IMR-90 (cell line): ENCODE results near the gene DEF6. TPM values are rescaled to one million over a fixed set of nuclear protein-coding genes. Genes with fewer than 3 reads are reported as not detected.

Source experiments
- ATAC-seq: fragments of 200-7000 bp; cut with Tn5 transposase; 2 replicates; pipeline ENCODE4 v1.9.1; 2020; ENCODE audit warnings: low read depth, mild to moderate bottlenecking, moderate library complexity
- BruUV-seq: library from RNA; stranded (reverse); fragments of 400-500 nt; replicated peaks from 2 replicates; lab custom pipeline; 2021; lab: Mats Ljungman, UMichigan
- CTCF ChIA-PET: fragments of 300-600 bp; formaldehyde crosslinking; extraction: SDS; loops from one replicate; lab custom pipeline; 2021; ENCODE audit warnings: antibody characterized with exemption; lab: Yijun Ruan, JAX
- POLR2A ChIA-PET: fragments of 300-600 bp; sonication (Branson Sonifier 250); formaldehyde crosslinking; loops from one replicate; lab custom pipeline; 2022; ENCODE audit warnings: antibody characterized with exemption; ENCODE audit not compliant: unreplicated experiment; lab: Charles Lee
- DNase-seq: peaks from one replicate; pipeline ENCODE4 v3.0.0; 2013
- H2AFZ ChIP-seq: replicated peaks from 2 replicates; pipeline ENCODE3; 2013; ENCODE audit warnings: low read length, mild to moderate bottlenecking; ENCODE audit not compliant: poor library complexity
- H2AK5ac ChIP-seq: 2 replicates; pipeline ENCODE4 v1.6.1; 2013; ENCODE audit warnings: low read depth, low read length, inconsistent platforms
- H2AK9ac ChIP-seq: replicated peaks from 2 replicates; pipeline ENCODE3; 2013; ENCODE audit warnings: mild to moderate bottlenecking, low read depth, low read length, moderate library complexity; ENCODE audit not compliant: poor library complexity
- H2BK120ac ChIP-seq: 2 replicates; pipeline ENCODE4 v1.6.1; 2013; ENCODE audit warnings: low read depth, low read length, inconsistent platforms
- H2BK15ac ChIP-seq: 3 replicates; pipeline ENCODE4 v1.6.1; 2013; ENCODE audit warnings: low read depth, low read length, inconsistent platforms
- H2BK20ac ChIP-seq: 2 replicates; pipeline ENCODE4 v1.6.1; 2013; ENCODE audit warnings: low read depth, mild to moderate bottlenecking, inconsistent platforms, low read length, moderate library complexity
- H2BK5ac ChIP-seq: 2 replicates; pipeline ENCODE4 v1.6.1; 2013; ENCODE audit warnings: mild to moderate bottlenecking, low read depth, low read length, inconsistent platforms; ENCODE audit not compliant: poor library complexity, severe bottlenecking
- H3K14ac ChIP-seq: replicated peaks from 2 replicates; pipeline ENCODE4 v1.6.1; 2013; ENCODE audit warnings: low read depth, low read length, inconsistent platforms
- H3K18ac ChIP-seq: 2 replicates; pipeline ENCODE4 v1.6.1; 2013; ENCODE audit warnings: low read depth, low read length, control low read depth
- H3K23ac ChIP-seq: 2 replicates; pipeline ENCODE4 v1.6.1; 2013; ENCODE audit warnings: low read depth, low read length, inconsistent platforms
- H3K27ac ChIP-seq: 2 replicates; pipeline ENCODE4 v1.5.1; 2013; ENCODE audit warnings: mild to moderate bottlenecking, control low read depth, low read length; ENCODE audit not compliant: insufficient read depth
- H3K27me3 ChIP-seq: 2 replicates; pipeline ENCODE4 v1.6.1; 2013; ENCODE audit warnings: low read length; ENCODE audit not compliant: control insufficient read depth, insufficient read depth
- H3K36me3 ChIP-seq: 2 replicates; pipeline ENCODE4 v1.6.1; 2013; ENCODE audit warnings: low read length, mixed read lengths; ENCODE audit not compliant: control insufficient read depth, insufficient read depth
- H3K4ac ChIP-seq: 2 replicates; pipeline ENCODE4 v1.6.1; 2013; ENCODE audit warnings: low read depth, low read length, inconsistent platforms
- H3K4me1 ChIP-seq: 2 replicates; pipeline ENCODE4 v1.6.1; 2013; ENCODE audit warnings: low read length, mixed read lengths; ENCODE audit not compliant: control insufficient read depth, insufficient read depth
- H3K4me2 ChIP-seq: 2 replicates; pipeline ENCODE4 v1.6.1; 2013; ENCODE audit warnings: low read depth, mild to moderate bottlenecking, control low read depth, low read length, moderate library complexity
- H3K4me3 ChIP-seq: 2 replicates; pipeline ENCODE4 v1.5.1; 2013; ENCODE audit warnings: low read depth, mild to moderate bottlenecking, control low read depth, low read length, moderate library complexity; ENCODE audit not compliant: insufficient read depth
- H3K56ac ChIP-seq: 2 replicates; pipeline ENCODE4 v1.6.1; 2013; ENCODE audit warnings: low read length, inconsistent platforms; ENCODE audit not compliant: insufficient read depth; ENCODE audit errors: extremely low read depth
- H3K79me1 ChIP-seq, 2 experiments: 2 replicates each; pipeline ENCODE4 v1.6.1; 2013; ENCODE audit warnings: low read length in 2 of 2, inconsistent platforms in 1 of 2, low read depth in 1 of 2
- H3K9ac ChIP-seq: 2 replicates; pipeline ENCODE4 v1.6.1; 2013; ENCODE audit warnings: low read depth, low read length, control low read depth
- H3K9me1 ChIP-seq: 2 replicates; pipeline ENCODE4 v1.6.1; 2013; ENCODE audit warnings: low read length, inconsistent platforms; ENCODE audit not compliant: insufficient read depth
- H3K9me3 ChIP-seq: 2 replicates; pipeline ENCODE4 v1.6.1; 2013; ENCODE audit warnings: low read length; ENCODE audit not compliant: control insufficient read depth, insufficient read depth
- H4K20me1 ChIP-seq: 2 replicates; pipeline ENCODE4 v1.6.1; 2013; ENCODE audit warnings: low read length, inconsistent platforms; ENCODE audit not compliant: insufficient read depth
- H4K5ac ChIP-seq: 2 replicates; pipeline ENCODE4 v1.6.1; 2013; ENCODE audit warnings: mild to moderate bottlenecking, low read depth, low read length, control low read depth
- H4K8ac ChIP-seq, 2 experiments: 2 replicates each; pipeline ENCODE4 v1.6.1; 2013; ENCODE audit warnings: low read depth in 2 of 2, low read length in 2 of 2, control low read depth in 1 of 2, inconsistent platforms in 1 of 2
- H4K91ac ChIP-seq: 2 replicates; pipeline ENCODE4 v1.6.1; 2013; ENCODE audit warnings: low read depth, low read length, inconsistent platforms; ENCODE audit not compliant: insufficient read depth
- BHLHE40 ChIP-seq: fragments of 150-350 bp; IDR thresholded peaks from 2 replicates; pipeline ENCODE4 v1.6.1; 2016; ENCODE audit warnings: mild to moderate bottlenecking, low read depth, low read length
- CHD1 ChIP-seq: IDR thresholded peaks from 2 replicates; pipeline ENCODE4 v1.6.1; 2012; ENCODE audit warnings: low read depth, low read length, improper control_type of control experiment
- CTCF ChIP-seq: conservative IDR thresholded peaks from 2 replicates; pipeline ENCODE4 v1.5.1; 2012; ENCODE audit warnings: mild to moderate bottlenecking, low read depth, low read length, improper control_type of control experiment
- ELK1 ChIP-seq: fragments of 150-350 bp; IDR thresholded peaks from 2 replicates; pipeline ENCODE4 v1.6.1; 2016; ENCODE audit warnings: low read depth, mild to moderate bottlenecking, low read length, moderate library complexity, borderline replicate concordance
- POLR2A ChIP-seq: IDR thresholded peaks from 2 replicates; pipeline ENCODE4 v1.6.1; 2012; ENCODE audit warnings: mild to moderate bottlenecking, low read depth, low read length
- RAD21 ChIP-seq: IDR thresholded peaks from 2 replicates; pipeline ENCODE4 v1.6.1; 2012; ENCODE audit warnings: low read length, improper control_type of control experiment
- RFX5 ChIP-seq: IDR thresholded peaks from 2 replicates; pipeline ENCODE4 v1.8.0; 2012; ENCODE audit warnings: low read depth, mild to moderate bottlenecking, low read length, moderate library complexity
- SMC3 ChIP-seq: fragments of 150-350 bp; IDR thresholded peaks from 2 replicates; pipeline ENCODE4 v1.6.1; 2016; ENCODE audit warnings: low read depth, mild to moderate bottlenecking, antibody characterized with exemption, low read length, moderate library complexity
- USF2 ChIP-seq: fragments of 150-350 bp; IDR thresholded peaks from 2 replicates; pipeline ENCODE4 v1.6.1; 2017; ENCODE audit warnings: mild to moderate bottlenecking, antibody characterized with exemption, low read length, low read depth
- WGBS, 2 experiments: methylation state at CpG; one replicate each; pipeline versions ENCODE4 v1.1.5 to v1.1.7; 2013; ENCODE audit warnings: missing lambda C conversion rate in 2 of 2; ENCODE audit not compliant: insufficient read length in 1 of 2; ENCODE audit errors: extremely low coverage in 2 of 2; 5-methylcytosine and 5-hydroxymethylcytosine counted together
- dilution Hi-C: fragments of 300-500 bp; cut with HindIII; formaldehyde crosslinking; loops from one replicate; pipeline ENCODE4 v1.14.3; 2018; ENCODE audit warnings: low sequenced_read_pairs; ENCODE audit not compliant: unreplicated experiment
- in situ Hi-C: fragments of 300-500 bp; cut with MboI; formaldehyde crosslinking; loops from 3 replicates; pipeline ENCODE4 v1.14.3; 2019; ENCODE audit warnings: low sequenced_read_pairs, inconsistent platforms, mixed read lengths
- intact Hi-C: fragments of 100-400 bp; cut with micrococcal nuclease; formaldehyde crosslinking; loops from 2 replicates; pipeline ENCODE4 v1.10.0; 2022
- polyA plus RNA-seq, 3 experiments: library from polyadenylated mRNA; depleted of rRNA; stranded (reverse); fragments of >200 nt; gene quantifications; 2 replicates each; pipeline ENCODE4 v1.2.3, GENCODE V29; 2012; ENCODE audit warnings: low replicate concordance in 1 of 3
- total RNA-seq: library from RNA; depleted of rRNA; stranded (reverse); fragments of >200 nt; gene quantifications from 2 replicates; pipeline ENCODE4 v1.2.3, GENCODE V29; 2012

The DEF6 gene
- total and polyA plus RNA-seq, 2 of the 4 experiments (the other 2 are of a cell fraction): 2.5 to 4.2 TPM

GRCh38 chr6:35267897-35268296 is 29.7 kb upstream of the DEF6 start:
- H4K91ac ChIP-seq: no peak overlapping the region
- no peak overlapping the region for H3K23ac ChIP-seq
- no peak overlapping the region for H2BK20ac ChIP-seq
- no peak overlapping the region for H3K56ac ChIP-seq
- no peak overlapping the region for H2BK120ac ChIP-seq
- H3K9me1 ChIP-seq: peaks cover 4% of the 10 kb centered on the region
- H3K27me3 ChIP-seq: no peaks in the 10 kb centered on the region
- H4K8ac ChIP-seq: no peak overlapping the region
- H3K4me2 ChIP-seq: no peak overlapping the region
- no peak overlapping the region for H3K4ac ChIP-seq
- no peak for TF ChIP-seq POLR2A
- TF ChIP-seq ELK1: no peak
- no peak for TF ChIP-seq RAD21
- no peak for TF ChIP-seq CTCF
- no peak for TF ChIP-seq RFX5
- TF ChIP-seq USF2: no peak
- no peak for TF ChIP-seq BHLHE40
- TF ChIP-seq CHD1: no peak
- no peak for TF ChIP-seq SMC3
- H2AFZ ChIP-seq: no peak overlapping the region
- no peak for ATAC-seq
- ChIA-PET CTCF (no interaction called here), POLR2A (no interaction called here)
- H3K9ac ChIP-seq: no peak overlapping the region
- H3K27ac ChIP-seq: no peak overlapping the region
- H2BK5ac ChIP-seq: no peak overlapping the region
- dilution Hi-C loops (no loop called here), in situ Hi-C loops (no loop called here), intact Hi-C loops (no loop called here)
- whole genome bisulfite sequencing, 2 experiments: no CpG with 5 or more reads among the region's 2 CpGs
- H3K9me3 ChIP-seq: no peaks in the 10 kb centered on the region
- H3K36me3 ChIP-seq: 0 out of 2 replicates have a peak, but pooled peaks cover 2% of the 10 kb centered on the region
- peaks cover 16 to 25% of the 10 kb centered on the region in 2 experiments for H3K79me1 ChIP-seq
- H3K4me3 ChIP-seq: no peak overlapping the region
- no peak overlapping the region for H4K5ac ChIP-seq
- no peak overlapping the region; the same call in 1 of the 2 replicates for H3K14ac ChIP-seq
- no peak overlapping the region for H3K18ac ChIP-seq
- no TSS peak for BruUV-seq
- H4K20me1 ChIP-seq: no peaks in the 10 kb centered on the region; the same call in 1 of the 2 replicates
- H2AK5ac ChIP-seq: no peak overlapping the region
- no peak for DNase-seq
- no peaks in the 10 kb centered on the region for H3K4me1 ChIP-seq
- no peak overlapping the region for H2BK15ac ChIP-seq
- no peak overlapping the region for H2AK9ac ChIP-seq
